ENCODE measurements around the gene UPF1.

DNA sequence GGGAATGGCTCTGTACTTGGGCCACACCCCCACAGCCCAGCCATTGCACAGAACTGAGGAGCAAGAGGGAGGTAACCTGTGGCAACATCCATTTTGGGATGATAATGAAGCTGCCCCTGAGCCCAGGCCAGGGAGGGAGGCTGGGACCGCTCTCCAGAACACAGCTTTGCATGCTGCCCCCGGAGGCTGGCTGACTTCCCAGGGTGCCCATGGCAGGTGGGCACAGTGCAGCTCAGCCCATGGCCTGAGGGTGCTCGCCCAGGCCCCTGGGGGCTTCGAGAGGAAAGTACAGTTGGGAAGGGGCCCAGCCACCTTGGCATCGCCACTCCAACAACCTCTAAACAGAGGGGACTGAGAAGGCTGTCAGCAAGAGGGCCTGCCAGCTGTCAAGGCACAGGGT lies 81.7 kb downstream of the UPF1 start:
- TF ChIP-seq, protein P1, sequence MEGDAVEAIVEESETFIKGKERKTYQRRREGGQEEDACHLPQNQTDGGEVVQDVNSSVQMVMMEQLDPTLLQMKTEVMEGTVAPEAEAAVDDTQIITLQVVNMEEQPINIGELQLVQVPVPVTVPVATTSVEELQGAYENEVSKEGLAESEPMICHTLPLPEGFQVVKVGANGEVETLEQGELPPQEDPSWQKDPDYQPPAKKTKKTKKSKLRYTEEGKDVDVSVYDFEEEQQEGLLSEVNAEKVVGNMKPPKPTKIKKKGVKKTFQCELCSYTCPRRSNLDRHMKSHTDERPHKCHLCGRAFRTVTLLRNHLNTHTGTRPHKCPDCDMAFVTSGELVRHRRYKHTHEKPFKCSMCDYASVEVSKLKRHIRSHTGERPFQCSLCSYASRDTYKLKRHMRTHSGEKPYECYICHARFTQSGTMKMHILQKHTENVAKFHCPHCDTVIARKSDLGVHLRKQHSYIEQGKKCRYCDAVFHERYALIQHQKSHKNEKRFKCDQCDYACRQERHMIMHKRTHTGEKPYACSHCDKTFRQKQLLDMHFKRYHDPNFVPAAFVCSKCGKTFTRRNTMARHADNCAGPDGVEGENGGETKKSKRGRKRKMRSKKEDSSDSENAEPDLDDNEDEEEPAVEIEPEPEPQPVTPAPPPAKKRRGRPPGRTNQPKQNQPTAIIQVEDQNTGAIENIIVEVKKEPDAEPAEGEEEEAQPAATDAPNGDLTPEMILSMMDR (IDR thresholded peaks at IDR 0.05; ENCODE audit: insufficient read depth, low read depth, low read length): no peak
- TF ChIP-seq EZH2 (IDR thresholded peaks at IDR 0.05; ENCODE audit: insufficient read depth, low read length): no peak

Measured in astrocyte (in vitro differentiated cells and primary cell).